Activated CD8-positive, alpha-beta memory T cell treated with anti-CD3 and anti-CD28 coated beads, Interleukin-2, amount 50 U/mL, for 48 hours (primary cell): ENCODE results near the gene LTB4R2.
A peak's percentile ranks its signal among the peaks of the same experiment; 100 is the strongest.
"Not testable (repeated sequence)": the region's sequence is repeated elsewhere in the genome, so short reads cannot be mapped to it uniquely, and the experiment has no call there.

ENCODE experiments used
- DNase-seq: peaks from one replicate; pipeline ENCODE4 v3.0.0-alpha.2; 2020

The LTB4R2 gene

GRCh38 chr14:24321212-24321975 is 11.5 kb downstream of the LTB4R2 start:
- DNase-seq = no peak

- DNase-seq = no peak
Measured at GRCh38 chr14:24322672-24323071, 12.7 kb downstream of the LTB4R2 start.

DNA sequence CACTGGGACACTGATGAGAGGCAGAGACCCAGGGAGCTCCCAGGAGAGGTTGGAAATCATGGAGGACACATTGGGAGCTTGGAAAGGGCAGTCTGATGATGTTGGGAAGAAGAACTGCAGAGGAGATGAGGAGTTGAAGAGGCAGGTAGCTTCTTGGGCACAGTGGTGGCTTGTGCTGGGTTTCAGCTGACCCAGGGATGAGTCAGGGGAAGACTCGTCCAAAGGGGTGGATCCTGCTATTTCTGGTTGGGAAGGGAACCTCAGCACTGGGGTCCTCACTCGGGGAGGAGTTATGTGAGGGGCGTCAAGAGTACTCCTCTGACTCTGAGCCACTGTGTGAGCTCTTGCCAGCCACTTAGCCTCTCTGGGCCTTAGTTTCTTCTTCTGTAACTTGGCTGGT is 13.4 kb downstream of the LTB4R2 start:
- no peak for DNase-seq

GRCh38 chr14:24324024-24324423 is 14.1 kb downstream of the LTB4R2 start:
- DNase-seq = no peak

DNA sequence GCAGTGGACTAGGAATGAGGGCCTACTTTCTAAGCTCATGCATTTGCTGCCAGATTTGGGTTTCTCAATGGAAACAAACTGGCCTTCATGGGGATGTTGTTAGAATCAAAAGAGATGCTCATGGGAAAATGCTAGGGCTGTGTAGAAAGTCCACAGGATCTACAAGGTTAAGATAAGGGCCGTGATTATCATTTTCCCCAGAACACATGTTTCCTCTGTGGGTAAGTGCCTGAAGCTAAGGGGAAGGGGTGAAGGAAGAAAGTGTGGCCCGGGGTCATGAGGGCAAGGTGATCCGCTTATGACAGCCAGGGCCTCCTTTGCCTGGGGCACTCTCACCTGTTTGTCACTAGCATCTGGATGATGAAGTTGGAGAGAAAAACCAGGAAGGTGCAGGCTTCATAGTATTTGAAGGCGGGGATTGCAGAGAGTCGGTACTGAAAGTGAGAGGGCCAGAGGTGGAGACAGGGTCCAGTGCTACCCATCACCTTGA is 15.1 kb downstream of the LTB4R2 start:
- DNase-seq = no peak

DNA sequence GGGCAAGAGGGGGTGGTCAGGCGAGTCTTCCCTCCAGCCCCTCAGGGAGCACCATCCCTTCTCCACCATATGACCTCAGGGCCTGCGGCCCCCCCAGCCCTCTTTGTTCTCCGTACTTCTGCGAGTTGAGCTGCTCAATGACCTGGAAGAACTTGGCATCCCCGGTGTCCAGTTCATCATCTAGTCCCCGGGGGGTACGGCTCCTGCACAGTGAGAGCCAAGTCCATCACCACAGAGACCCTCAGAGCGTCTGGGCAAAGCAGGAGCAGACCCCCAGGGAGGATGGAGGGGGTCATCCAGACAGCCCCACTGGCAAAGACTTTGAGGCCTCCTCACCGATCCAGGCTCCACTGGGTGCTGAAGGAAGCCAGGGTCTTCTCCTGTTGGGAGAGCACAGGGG is 16.0 kb downstream of the LTB4R2 start:
- DNase-seq = no peak

DNA sequence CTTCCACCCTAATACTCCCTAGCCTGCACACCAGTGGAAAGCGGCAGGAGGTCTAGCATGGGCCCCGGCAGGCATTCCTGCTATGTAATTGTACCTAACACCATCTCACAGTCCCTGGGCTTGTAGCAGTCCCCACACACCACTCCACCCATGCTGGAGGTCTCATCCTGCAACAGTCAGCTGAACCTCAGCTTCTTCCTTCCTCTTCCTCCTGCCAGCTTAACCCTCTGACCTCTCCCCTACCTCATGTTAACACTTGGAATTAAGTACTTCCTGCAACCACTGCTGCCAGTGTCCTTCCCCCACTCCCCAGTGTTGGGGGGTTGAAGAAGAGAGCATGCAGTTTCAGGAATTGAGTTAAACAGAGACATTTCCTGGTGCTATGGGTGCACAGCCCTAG is 17.4 kb downstream of the LTB4R2 start:
- DNase-seq = no peak

GRCh38 chr14:24327914-24328313 is 18.0 kb downstream of the LTB4R2 start:
- DNase-seq = not testable (repeated sequence)

DNA sequence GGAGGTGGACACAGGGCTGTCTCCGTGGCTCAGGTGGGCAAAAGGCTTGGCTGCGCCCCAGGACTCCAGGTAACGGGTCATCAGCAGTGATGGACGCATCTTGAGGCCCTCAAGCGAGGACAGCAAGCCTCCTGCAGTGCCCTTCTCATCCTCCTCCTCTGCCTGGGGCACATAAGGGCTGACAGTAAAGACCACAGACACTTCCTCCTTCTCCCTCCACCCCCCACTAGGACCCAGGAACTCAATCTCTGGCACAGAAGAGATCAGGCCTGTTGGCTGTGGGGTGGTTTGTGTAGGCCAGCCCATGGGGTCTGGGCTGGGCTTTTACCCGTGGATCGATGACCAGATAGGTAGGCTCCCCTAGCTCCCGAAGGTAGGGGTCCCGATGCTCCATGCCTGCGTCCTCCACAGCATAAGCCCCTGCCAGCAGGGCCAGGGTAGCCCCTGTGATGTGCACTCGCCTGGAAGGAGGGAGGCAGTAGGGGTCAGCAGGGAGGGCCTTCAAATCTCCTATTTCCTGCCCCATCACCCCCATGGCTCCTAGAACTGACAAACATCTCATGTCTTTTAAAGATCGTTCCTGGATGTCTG is 19.2 kb downstream of the LTB4R2 start:
- DNase-seq = no peak

DNA sequence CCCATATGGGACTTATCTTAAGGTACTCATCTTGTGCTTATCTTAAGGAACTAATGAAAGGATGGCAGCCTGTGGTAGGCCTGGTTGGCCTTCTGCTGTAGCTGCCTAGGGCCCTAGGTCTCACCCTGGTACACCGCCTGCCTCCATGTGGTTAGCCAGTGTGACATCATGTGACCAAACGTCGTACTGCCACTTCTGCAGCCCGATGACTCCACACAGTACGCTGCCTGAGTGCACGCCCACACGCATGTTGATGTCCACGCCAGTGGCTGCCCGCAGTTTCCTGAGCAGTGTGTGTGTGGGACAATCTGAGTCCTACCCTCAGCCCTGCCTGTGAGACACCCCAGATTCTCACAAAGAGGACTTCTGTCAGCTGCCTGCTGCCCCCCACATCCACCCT is 19.8 kb downstream of the LTB4R2 start:
- peak; percentile 71 for DNase-seq

- DNase-seq = no peak
Measured at GRCh38 chr14:24330973-24331674, 21.2 kb downstream of the LTB4R2 start.

- DNase-seq = no peak
Measured at GRCh38 chr14:24331731-24332267, 21.9 kb downstream of the LTB4R2 start.

DNA sequence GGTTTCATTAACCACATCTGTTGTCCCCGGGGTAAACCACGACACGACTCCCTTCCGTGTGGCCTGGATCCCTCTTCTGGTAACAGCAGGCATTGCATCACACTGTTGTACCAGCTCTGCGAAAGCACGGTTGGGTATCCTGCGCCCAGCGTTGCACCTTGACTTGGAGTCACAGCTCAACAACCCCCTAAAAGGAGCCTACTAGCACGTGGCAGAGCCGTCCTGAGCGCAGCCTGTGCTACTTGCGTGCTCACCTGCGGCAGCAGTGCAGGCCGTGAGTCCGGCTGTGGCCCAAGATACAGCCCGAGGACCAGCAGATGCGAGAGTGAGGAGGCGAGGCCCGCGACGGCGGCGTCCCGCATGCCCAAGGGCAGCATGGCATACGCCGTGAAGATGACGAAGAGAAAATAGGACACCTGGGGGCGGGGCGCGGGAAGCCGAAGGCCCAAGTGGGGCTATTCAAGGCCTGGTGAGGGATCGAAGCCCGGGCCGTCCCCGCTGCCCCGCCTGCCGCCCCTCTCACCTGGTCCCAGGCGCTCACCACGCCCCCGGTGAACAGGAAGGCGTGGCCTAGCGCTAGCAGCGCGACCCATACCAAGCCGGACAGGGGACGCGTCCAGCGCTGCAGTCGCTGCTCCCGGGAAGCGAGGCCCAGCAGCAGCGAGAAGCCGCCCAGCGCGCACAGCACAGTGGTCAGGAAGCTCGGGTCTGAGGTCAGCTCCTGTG is 22.5 kb downstream of the LTB4R2 start:
- peak; percentile 83 for DNase-seq

- DNase-seq = no peak
Measured at GRCh38 chr14:24334431-24335291, 24.7 kb downstream of the LTB4R2 start, which contains the start of gene ADCY4. ADCY4 (minus strand) TSS chr14:24335071; CDS start chr14:24334652, 419 bp downstream.

GRCh38 chr14:24335461-24336171 is 25.7 kb downstream of the LTB4R2 start:
- no peak for DNase-seq

DNA sequence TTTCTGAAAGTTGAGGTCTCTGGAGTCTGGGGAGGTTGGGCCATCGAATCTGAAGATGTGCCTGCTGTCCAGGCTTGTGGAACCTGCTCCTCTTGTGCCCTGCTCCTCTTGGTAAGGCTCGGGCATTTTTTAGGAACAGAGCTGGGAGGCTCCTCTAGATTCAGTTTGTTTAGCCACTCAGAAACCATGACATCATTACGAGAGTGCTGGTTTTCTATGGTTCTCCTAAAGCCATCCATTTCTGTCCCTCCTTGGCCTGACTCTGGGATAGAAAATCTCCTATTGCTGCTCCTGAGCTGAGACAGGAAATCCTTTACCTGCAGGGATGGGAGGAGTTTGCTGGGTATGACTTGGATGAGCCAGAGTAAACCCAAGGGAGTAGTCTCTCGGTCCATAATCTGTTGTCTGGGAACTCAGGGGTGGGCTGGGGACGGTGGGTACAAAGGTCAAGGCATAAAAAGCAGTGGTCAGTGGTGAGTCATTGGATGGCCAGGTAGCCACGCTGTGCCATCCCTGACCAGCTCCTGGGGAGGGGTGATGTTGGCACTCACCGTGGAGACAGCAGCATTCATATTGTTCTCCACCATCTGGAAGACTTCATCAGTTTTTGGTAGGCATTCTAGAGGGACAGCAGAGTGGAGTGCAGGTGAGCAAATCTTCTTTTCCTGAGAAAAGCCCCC is 27.3 kb downstream of the LTB4R2 start:
- no peak for DNase-seq

DNA sequence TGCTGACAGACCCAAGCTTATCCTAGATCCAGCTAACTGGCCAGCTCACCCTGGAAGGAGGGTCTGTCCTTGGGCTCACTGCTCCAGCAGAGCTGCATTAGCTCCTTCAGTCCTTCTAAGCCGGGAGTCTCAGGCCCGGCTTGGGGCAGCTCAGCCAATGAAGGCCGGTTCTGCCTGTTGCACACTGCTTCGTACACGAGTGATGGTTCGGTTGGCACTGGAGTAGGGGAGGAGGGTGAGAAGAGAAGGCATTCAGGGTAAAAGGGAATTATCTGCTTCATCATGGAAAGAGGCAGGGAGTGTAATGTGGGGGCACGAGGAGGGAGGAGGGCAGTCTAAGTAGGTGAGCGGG is 27.9 kb downstream of the LTB4R2 start:
- DNase-seq = no peak

- no peak for DNase-seq
Measured at GRCh38 chr14:24338843-24339242, 28.9 kb downstream of the LTB4R2 start.

DNA sequence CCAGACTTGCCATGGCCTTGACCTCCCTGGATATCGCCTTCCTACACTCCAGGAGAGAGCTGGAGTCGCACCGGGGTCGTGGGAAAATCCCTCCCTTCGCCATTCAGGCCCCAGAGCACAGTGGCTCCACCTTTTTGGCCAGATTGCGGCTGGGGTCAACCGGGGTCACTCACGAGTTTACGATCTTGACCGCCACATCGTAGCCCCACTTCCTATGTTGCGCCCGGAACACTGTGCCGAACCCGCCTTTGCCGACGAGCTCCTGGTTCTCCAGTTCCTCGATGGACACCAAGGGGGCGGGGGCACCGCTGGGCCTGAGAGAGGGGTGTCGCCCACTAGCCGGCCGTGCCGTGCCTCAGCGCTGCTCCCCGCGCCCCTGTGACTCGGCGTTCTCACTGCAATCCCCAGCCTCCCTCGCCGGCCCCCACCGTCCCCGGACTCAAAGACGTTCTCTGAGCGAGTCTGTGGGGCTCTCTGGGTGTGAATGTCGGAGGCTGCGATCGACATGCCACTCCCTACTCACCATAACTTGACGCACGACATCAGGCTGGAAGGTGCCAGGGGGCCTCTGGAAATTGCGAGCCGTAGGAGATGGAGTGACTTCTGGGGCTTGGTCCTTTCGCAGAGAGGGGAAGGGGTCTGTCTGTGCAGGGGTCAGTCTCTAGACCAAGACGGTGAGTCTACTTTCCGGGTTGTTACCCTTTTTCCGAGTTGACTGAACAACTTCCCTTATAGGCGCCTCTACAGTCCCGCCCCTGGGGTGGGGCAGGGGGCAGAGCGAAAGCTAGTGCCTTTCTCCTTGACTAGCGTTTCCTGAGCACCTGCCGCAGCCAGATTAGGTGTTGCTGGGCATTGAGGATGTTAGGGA is 29.6 kb downstream of the LTB4R2 start, which contains the start of gene RIPK3:
RIPK3 (minus strand) TSS at position 708 of the 868 bp plus-strand sequence; CDS start at position 543, 165 bp downstream.
- peak; percentile 79 for DNase-seq
